Endothelial cell of umbilical vein (primary cell): ENCODE measurements around the gene PERCC1. TPM values are rescaled to one million over a fixed set of nuclear protein-coding genes. Genes with fewer than 3 reads are reported as not detected.

Experiments
- BruUV-seq: library from RNA; stranded (reverse); fragments of 400-500 nt; replicated peaks from 2 replicates; lab custom pipeline; 2021; lab: Mats Ljungman, UMichigan
- CTCF ChIA-PET: fragments of 300-600, 350-600 bp; sonication (Branson Sonifier 250); formaldehyde crosslinking; loops from one replicate; lab custom pipeline; 2021; ENCODE audit warnings: antibody characterized with exemption, inconsistent platforms; lab: Charles Lee
- POLR2A ChIA-PET: fragments of 300-600, 350-600 bp; sonication (Branson Sonifier 250); formaldehyde crosslinking; loops from one replicate; lab custom pipeline; 2021; ENCODE audit warnings: antibody characterized with exemption, inconsistent platforms; lab: Charles Lee
- DNase-seq: peaks from one replicate; pipeline ENCODE4 v3.0.0-alpha.2; 2011; ENCODE audit warnings: low read depth, low spot score
- FAIRE-seq: peaks from 2 replicates; lab custom pipeline; 2011; peaks lifted over from hg19 to GRCh38; lab: Jason Lieb, UNC
- H2AFZ ChIP-seq: 2 replicates; pipeline ENCODE4 v1.6.0; 2012; ENCODE audit warnings: low read depth, low read length, control low read depth, inconsistent platforms
- H3K27ac ChIP-seq: 2 replicates; pipeline ENCODE4 v1.5.1; 2011; ENCODE audit warnings: low read depth, mild to moderate bottlenecking, control low read depth, low read length, moderate library complexity; ENCODE audit not compliant: insufficient read depth
- H3K27me3 ChIP-seq, 2 experiments: 2 replicates each; pipeline versions ENCODE4 v1.6.0 to v1.6.1; 2011; ENCODE audit warnings: low read length in 2 of 2, mixed read lengths in 1 of 2; ENCODE audit not compliant: control insufficient read depth in 2 of 2, insufficient read depth in 2 of 2
- H3K36me3 ChIP-seq, 2 experiments: 2 replicates in 1 of 2; 3 replicates in 1 of 2; pipeline ENCODE4 v1.5.1; 2011; ENCODE audit warnings: low read length in 2 of 2, mild to moderate bottlenecking in 1 of 2, moderate library complexity in 1 of 2; ENCODE audit not compliant: control insufficient read depth in 2 of 2, insufficient read depth in 2 of 2; ENCODE audit errors: extremely low read depth in 1 of 2
- H3K4me1 ChIP-seq: 3 replicates; pipeline ENCODE4 v1.5.1; 2011; ENCODE audit warnings: mild to moderate bottlenecking, low read length; ENCODE audit not compliant: control insufficient read depth, insufficient read depth; ENCODE audit errors: extremely low read depth
- H3K4me2 ChIP-seq: 2 replicates; pipeline ENCODE4 v1.6.1; 2011; ENCODE audit warnings: low read length, control low read depth, mixed read lengths; ENCODE audit not compliant: insufficient read depth
- H3K4me3 ChIP-seq, 3 experiments: fragments of 200-600 bp in 1 of 3; sonication (generic), shearing (Covaris generic) in 1 of 3; replicated peaks in 1 of 3; 2 replicates each; pipeline ENCODE4 v1.5.1; 2011 to 2016; ENCODE audit warnings: control low read depth in 3 of 3, low read length in 3 of 3, mild to moderate bottlenecking in 2 of 3, inconsistent platforms in 1 of 3, low read depth in 1 of 3, moderate library complexity in 1 of 3; ENCODE audit not compliant: insufficient read depth in 1 of 3
- H3K79me2 ChIP-seq: 2 replicates; pipeline ENCODE4 v1.6.0; 2012; ENCODE audit warnings: low read length, inconsistent platforms; ENCODE audit not compliant: control insufficient read depth, insufficient read depth
- H3K9ac ChIP-seq: replicated peaks from 2 replicates; pipeline ENCODE3; 2011; ENCODE audit warnings: low read length, control low read depth; ENCODE audit not compliant: insufficient read depth; ENCODE audit errors: extremely low read depth
- H3K9me1 ChIP-seq: replicated peaks from 3 replicates; pipeline ENCODE4 v1.6.0; 2011; ENCODE audit warnings: mild to moderate bottlenecking, low read length; ENCODE audit not compliant: control insufficient read depth, insufficient read depth; ENCODE audit errors: extremely low read depth
- H3K9me3 ChIP-seq: replicated peaks from 2 replicates; pipeline ENCODE4 v1.5.1; 2012; ENCODE audit warnings: low read length, inconsistent platforms; ENCODE audit not compliant: control insufficient read depth, insufficient read depth
- H4K20me1 ChIP-seq: replicated peaks from 2 replicates; pipeline ENCODE3; 2011; ENCODE audit warnings: mild to moderate bottlenecking, low read length; ENCODE audit not compliant: control insufficient read depth, insufficient read depth; ENCODE audit errors: extremely low read depth
- CTCF ChIP-seq, 2 donors: IDR thresholded peaks; 1 replicate in 1 of 2; 2 replicates in 1 of 2; pipeline ENCODE4 v1.5.1; 2011; ENCODE audit warnings: low read length in 2 of 2, mild to moderate bottlenecking in 2 of 2, moderate library complexity in 2 of 2, control low read depth in 1 of 2, inconsistent platforms in 1 of 2, low read depth in 1 of 2; ENCODE audit not compliant: insufficient read depth in 1 of 2; ENCODE audit errors: extremely low read depth in 1 of 2
- EZH2 ChIP-seq: IDR thresholded peaks from 2 replicates; pipeline ENCODE4 v1.6.1; 2012; ENCODE audit warnings: borderline replicate concordance, low read depth, mild to moderate bottlenecking, moderate library complexity, low read length, inconsistent platforms; ENCODE audit not compliant: severe bottlenecking
- FOS ChIP-seq: IDR thresholded peaks from 2 replicates; pipeline ENCODE4 v1.6.1; 2011; ENCODE audit warnings: mild to moderate bottlenecking, low read length, moderate library complexity, borderline replicate concordance; ENCODE audit not compliant: insufficient read depth
- GATA2 ChIP-seq: IDR thresholded peaks from 2 replicates; pipeline ENCODE4 v1.7.0; 2011; ENCODE audit warnings: low read depth, mild to moderate bottlenecking, moderate library complexity, mixed read lengths, low read length; ENCODE audit not compliant: insufficient read length, insufficient read depth
- JUN ChIP-seq: IDR thresholded peaks from 2 replicates; pipeline ENCODE4 v1.6.1; 2011; ENCODE audit warnings: borderline replicate concordance, low read depth; ENCODE audit not compliant: insufficient read length, insufficient read depth
- MAX ChIP-seq: IDR thresholded peaks from 2 replicates; pipeline ENCODE4 v1.6.1; 2011; ENCODE audit not compliant: insufficient read depth, insufficient read length
- MYC ChIP-seq: IDR thresholded peaks from one replicate; pipeline ENCODE4 v1.6.1; 2011; ENCODE audit warnings: mild to moderate bottlenecking, low read depth, low read length
- POLR2A ChIP-seq: IDR thresholded peaks from 2 replicates; pipeline ENCODE4 v1.6.1; 2012; ENCODE audit warnings: low read depth, mild to moderate bottlenecking, control low read depth, low read length
- POLR2AphosphoS5 ChIP-seq: IDR thresholded peaks from 2 replicates; pipeline ENCODE4 v1.6.1; 2012; ENCODE audit warnings: low read depth, mild to moderate bottlenecking, control low read depth, low read length, moderate library complexity; ENCODE audit not compliant: insufficient read depth
- dilution Hi-C: fragments of 300-500 bp; cut with MboI; formaldehyde crosslinking; loops from one replicate; pipeline ENCODE4 v1.15.0; 2019; ENCODE audit warnings: low sequenced_read_pairs; ENCODE audit not compliant: extremely low pct_ligation_motif_present
- intact Hi-C: fragments of 100-400 bp; cut with micrococcal nuclease; formaldehyde crosslinking; loops from one replicate; pipeline ENCODE4 v1.10.0; 2022
- polyA plus RNA-seq, 4 experiments: library from polyadenylated mRNA; depleted of rRNA in 3 of 4; stranded (reverse) in 3 of 4; unstranded in 1 of 4; fragments of >200 nt; gene quantifications; 2 replicates each; pipeline versions ENCODE4 v1.2.1 to v1.2.3, GENCODE V29; 2011 to 2012; ENCODE audit warnings: missing spikeins in 1 of 4
- total RNA-seq: library from RNA; stranded (reverse); gene quantifications from 2 replicates; pipeline ENCODE4 v1.2.3, GENCODE V29; 2021

Gene PERCC1
- total and polyA plus RNA-seq, 2 donors (not counting 3 experiments of a cell fraction or from before 2014, with no cell fraction given) = not detected

GRCh38 chr16:1383556-1383955 lies 47.3 kb upstream of the PERCC1 start:
- no peaks in the 10 kb centered on the region for H3K9me1 ChIP-seq
- H3K9ac ChIP-seq = no peak overlapping the region
- FAIRE-seq (no peak), DNase-seq (no peak)
- CTCF ChIA-PET = interaction anchor here (1.5 kb wide), 1 partner anchor 18 kb away, joined by 3 read pairs; no protein-coding TSS in a partner anchor
- BruUV-seq = no TSS peak
- dilution Hi-C loops = no loop called here
- intact Hi-C loops = no loop called here
- TF ChIP-seq POLR2AphosphoS5 (no peak), JUN (no peak), CTCF (IDR thresholded peaks at IDR 0.05; ENCODE audit: extremely low read depth in 1 of 2, insufficient read depth in 1 of 2, low read depth in 1 of 2, low read length in 2 of 2) (no peak), GATA2 (no peak), MAX (no peak), POLR2A (no peak), EZH2 (no peak), MYC (no peak), FOS (no peak)
- H2AFZ ChIP-seq = no peak overlapping the region
- peaks cover 4% of the 10 kb centered on the region for H3K4me1 ChIP-seq
- peaks cover 0 to 8% of the 10 kb centered on the region in 2 experiments for H3K36me3 ChIP-seq
- H4K20me1 ChIP-seq = no peaks in the 10 kb centered on the region
- H3K79me2 ChIP-seq = peaks cover 6% of the 10 kb centered on the region
- no peaks in the 10 kb centered on the region for H3K9me3 ChIP-seq
- POLR2A ChIA-PET = no interaction called here
- H3K4me2 ChIP-seq = no peak overlapping the region
- no peak overlapping the region for H3K4me3 ChIP-seq
- H3K27ac ChIP-seq = no peak overlapping the region
- no peaks in the 10 kb centered on the region for H3K27me3 ChIP-seq
